Mesenchymal stem cell (in vitro differentiated cells and primary cell): ENCODE data around the gene DFFA.

Source experiments
- DNase-seq: peaks from one replicate; pipeline ENCODE4 v3.0.0-alpha.2; 2013
- H2AFZ ChIP-seq: one replicate; pipeline ENCODE4 v1.6.1; 2013; ENCODE audit warnings: low read depth, mild to moderate bottlenecking, control low read depth, inconsistent platforms, low read length, moderate library complexity
- H2AK5ac ChIP-seq: 2 replicates; pipeline ENCODE4 v1.6.1; 2013; ENCODE audit warnings: low read length, moderate library complexity, mild to moderate bottlenecking, inconsistent platforms; ENCODE audit not compliant: severe bottlenecking
- H2BK120ac ChIP-seq: one replicate; pipeline ENCODE4 v1.6.1; 2013; ENCODE audit warnings: low read depth, mild to moderate bottlenecking, inconsistent platforms, low read length, moderate library complexity
- H2BK12ac ChIP-seq, 2 experiments: one replicate each; pipeline ENCODE4 v1.6.1; 2013; ENCODE audit warnings: inconsistent platforms in 2 of 2, low read length in 2 of 2, mild to moderate bottlenecking in 2 of 2, moderate library complexity in 2 of 2, control low read depth in 1 of 2
- H2BK15ac ChIP-seq: one replicate; pipeline ENCODE4 v1.6.1; 2013; ENCODE audit warnings: mild to moderate bottlenecking, low read depth, inconsistent platforms; ENCODE audit not compliant: poor library complexity, severe bottlenecking
- H2BK5ac ChIP-seq: 2 replicates; pipeline ENCODE4 v1.6.1; 2013; ENCODE audit warnings: low read depth, mild to moderate bottlenecking, low read length, control low read depth, inconsistent platforms; ENCODE audit not compliant: poor library complexity, severe bottlenecking
- H3K14ac ChIP-seq, 2 experiments: one replicate each; pipeline ENCODE4 v1.6.1; 2013; ENCODE audit warnings: inconsistent platforms in 2 of 2, low read length in 2 of 2, control low read depth in 1 of 2, mild to moderate bottlenecking in 1 of 2, moderate library complexity in 1 of 2
- H3K18ac ChIP-seq, 2 experiments: one replicate each; pipeline ENCODE4 v1.6.1; 2013; ENCODE audit warnings: inconsistent platforms in 2 of 2, low read length in 2 of 2, control low read depth in 1 of 2, low read depth in 1 of 2, mild to moderate bottlenecking in 1 of 2
- H3K23ac ChIP-seq, 2 experiments: one replicate each; pipeline ENCODE4 v1.6.1; 2013; ENCODE audit warnings: inconsistent platforms in 2 of 2, low read length in 2 of 2, mild to moderate bottlenecking in 2 of 2, moderate library complexity in 2 of 2, control low read depth in 1 of 2
- H3K27ac ChIP-seq: 2 replicates; pipeline ENCODE4 v1.5.1; 2013; ENCODE audit warnings: mild to moderate bottlenecking, moderate library complexity, low read length, control low read depth, inconsistent platforms; ENCODE audit not compliant: poor library complexity, severe bottlenecking
- H3K27me3 ChIP-seq, 2 experiments: 2 replicates each; pipeline versions ENCODE4 v1.6.1 to v1.7.0; 2013; ENCODE audit warnings: low read length in 2 of 2, mild to moderate bottlenecking in 2 of 2, moderate library complexity in 2 of 2, control low read depth in 1 of 2, inconsistent platforms in 1 of 2; ENCODE audit not compliant: control insufficient read depth in 1 of 2, insufficient read depth in 1 of 2
- H3K36me3 ChIP-seq, 2 experiments: 2 replicates each; pipeline versions ENCODE4 v1.6.1 to v1.7.0; 2013; ENCODE audit warnings: low read length in 2 of 2, control low read depth in 1 of 2, inconsistent platforms in 1 of 2, low read depth in 1 of 2, mild to moderate bottlenecking in 1 of 2; ENCODE audit not compliant: insufficient read depth in 2 of 2, control insufficient read depth in 1 of 2
- H3K4ac ChIP-seq, 2 experiments: one replicate each; pipeline ENCODE4 v1.6.1; 2013; ENCODE audit warnings: inconsistent platforms in 2 of 2, low read length in 2 of 2, mild to moderate bottlenecking in 2 of 2, moderate library complexity in 2 of 2, control low read depth in 1 of 2, low read depth in 1 of 2
- H3K4me1 ChIP-seq: 2 replicates; pipeline ENCODE4 v1.6.1; 2013; ENCODE audit warnings: low read depth, low read length, control low read depth; ENCODE audit not compliant: control insufficient read depth, insufficient read depth
- H3K4me2 ChIP-seq: 2 replicates; pipeline ENCODE4 v1.6.1; 2013; ENCODE audit warnings: low read length, mild to moderate bottlenecking, inconsistent platforms; ENCODE audit not compliant: poor library complexity, severe bottlenecking
- H3K4me3 ChIP-seq, 2 experiments: 2 replicates each; pipeline versions ENCODE4 v1.5.1 to v1.7.0; 2013; ENCODE audit warnings: low read length in 2 of 2, mild to moderate bottlenecking in 2 of 2, control low read depth in 1 of 2, low read depth in 1 of 2; ENCODE audit not compliant: insufficient read depth in 1 of 2
- H3K79me1 ChIP-seq: replicated peaks from 2 replicates; pipeline ENCODE4 v1.6.1; 2013; ENCODE audit warnings: mild to moderate bottlenecking, control low read depth, low read length, inconsistent platforms; ENCODE audit not compliant: poor library complexity, severe bottlenecking
- H3K9ac ChIP-seq: 2 replicates; pipeline ENCODE4 v1.7.0; 2013; ENCODE audit warnings: mild to moderate bottlenecking, low read length, moderate library complexity
- H3K9me3 ChIP-seq: 2 replicates; pipeline ENCODE4 v1.7.0; 2013; ENCODE audit warnings: mild to moderate bottlenecking, low read length; ENCODE audit not compliant: control insufficient read depth
- H4K8ac ChIP-seq: one replicate; pipeline ENCODE4 v1.6.1; 2013; ENCODE audit warnings: inconsistent platforms, mild to moderate bottlenecking, low read length, moderate library complexity
- H4K91ac ChIP-seq: one replicate; pipeline ENCODE4 v1.6.1; 2013; ENCODE audit warnings: mild to moderate bottlenecking, low read length, inconsistent platforms
- WGBS: methylation state at CpG from one replicate; pipeline ENCODE4 v1.1.7; 2013; ENCODE audit warnings: mixed read lengths; 5-methylcytosine and 5-hydroxymethylcytosine counted together

DFFA gene

DNA sequence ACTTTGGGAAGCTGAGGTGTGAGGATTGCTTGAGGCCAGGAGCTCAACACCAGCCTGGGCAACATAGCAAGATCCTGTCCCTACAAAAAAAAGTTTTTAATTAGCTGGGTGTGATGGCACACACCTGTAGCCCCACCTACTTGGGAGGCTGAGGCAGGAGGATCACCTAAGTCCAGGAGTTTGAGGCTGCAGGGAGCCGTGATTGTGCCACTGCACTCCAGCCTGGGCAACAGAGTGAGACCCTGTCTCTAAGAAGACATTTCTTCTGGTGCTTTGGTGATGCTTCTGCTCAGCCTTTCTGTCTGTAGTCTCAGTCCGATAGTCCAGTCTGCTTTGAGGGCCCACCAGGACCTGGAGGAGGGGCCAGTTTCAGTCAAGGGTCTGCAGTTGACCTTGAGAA, 65.1 kb downstream of the DFFA start:
- no peak for DNase-seq
- Histone ChIP-seq H3K4me3 (no peak overlapping the region), H2BK12ac (no peak overlapping the region), H2BK15ac (no peak overlapping the region), H3K14ac (no peak overlapping the region), H4K91ac (no peak overlapping the region), H3K79me1 (peaks cover 30% of the 10 kb centered on the region), H3K23ac (no peak overlapping the region), H3K27me3 (no peaks in the 10 kb centered on the region), H3K18ac (no peak overlapping the region), H3K9me3 (no peaks in the 10 kb centered on the region), H2BK120ac (no peak overlapping the region), H2AFZ (no peak overlapping the region), H2BK5ac (no peak overlapping the region), H3K9ac (no peak overlapping the region), H3K27ac (no peak overlapping the region), H4K8ac (no peak overlapping the region), H3K4ac (no peak overlapping the region), H2AK5ac (no peak overlapping the region), H3K36me3 (peaks cover 69 to 97% of the 10 kb centered on the region in 2 experiments), H3K4me1 (peaks cover 2% of the 10 kb centered on the region), H3K4me2 (no peak overlapping the region)
- WGBS: 99% methylated on average over 2 of the region's 2 CpGs
